ENCODE results near the gene CASKIN2.

DNA sequence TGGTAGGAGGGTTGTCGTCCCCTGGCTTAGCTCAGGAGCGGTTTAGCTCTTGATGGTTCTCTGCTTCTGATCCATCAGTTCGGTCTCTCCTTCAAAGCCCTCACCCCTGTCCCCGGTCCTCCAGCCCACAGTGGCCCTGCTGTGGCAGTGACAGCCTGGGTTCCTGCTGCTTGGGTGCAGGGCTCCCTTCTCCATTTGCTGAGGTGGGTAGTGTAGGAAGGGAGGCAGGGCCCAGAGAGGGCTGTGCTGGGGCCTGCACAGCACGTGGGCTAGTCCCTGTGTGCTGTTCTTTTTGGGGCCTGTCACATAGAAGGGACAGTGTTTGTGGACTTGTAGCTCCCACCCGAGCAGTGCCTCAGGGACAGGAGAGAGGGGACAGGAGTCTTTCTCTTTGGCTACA is 40.6 kb downstream of the CASKIN2 start:
- TF ChIP-seq, protein P1, sequence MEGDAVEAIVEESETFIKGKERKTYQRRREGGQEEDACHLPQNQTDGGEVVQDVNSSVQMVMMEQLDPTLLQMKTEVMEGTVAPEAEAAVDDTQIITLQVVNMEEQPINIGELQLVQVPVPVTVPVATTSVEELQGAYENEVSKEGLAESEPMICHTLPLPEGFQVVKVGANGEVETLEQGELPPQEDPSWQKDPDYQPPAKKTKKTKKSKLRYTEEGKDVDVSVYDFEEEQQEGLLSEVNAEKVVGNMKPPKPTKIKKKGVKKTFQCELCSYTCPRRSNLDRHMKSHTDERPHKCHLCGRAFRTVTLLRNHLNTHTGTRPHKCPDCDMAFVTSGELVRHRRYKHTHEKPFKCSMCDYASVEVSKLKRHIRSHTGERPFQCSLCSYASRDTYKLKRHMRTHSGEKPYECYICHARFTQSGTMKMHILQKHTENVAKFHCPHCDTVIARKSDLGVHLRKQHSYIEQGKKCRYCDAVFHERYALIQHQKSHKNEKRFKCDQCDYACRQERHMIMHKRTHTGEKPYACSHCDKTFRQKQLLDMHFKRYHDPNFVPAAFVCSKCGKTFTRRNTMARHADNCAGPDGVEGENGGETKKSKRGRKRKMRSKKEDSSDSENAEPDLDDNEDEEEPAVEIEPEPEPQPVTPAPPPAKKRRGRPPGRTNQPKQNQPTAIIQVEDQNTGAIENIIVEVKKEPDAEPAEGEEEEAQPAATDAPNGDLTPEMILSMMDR (conservative IDR thresholded peaks at IDR 0.05), result no peak
- no peak for TF ChIP-seq EZH2 (IDR thresholded peaks at IDR 0.05; ENCODE audit: low read depth)
